HEK293 (cell line): Measurements from ENCODE around the gene PRAC1.

Experiments used
- CTCF ChIA-PET: fragments of 350-600 bp; formaldehyde crosslinking; extraction: SDS; loops from one replicate; lab custom pipeline; 2021; ENCODE audit warnings: antibody characterized with exemption; lab: Yijun Ruan, JAX
- POLR2A ChIA-PET: fragments of 300-600 bp; formaldehyde crosslinking; extraction: SDS; loops from one replicate; lab custom pipeline; 2020; ENCODE audit warnings: antibody characterized with exemption, inconsistent platforms; lab: Yijun Ruan, JAX
- H3K27ac ChIP-seq: fragments of 200-500 bp; sonication (Bioruptor generic); 2 replicates; pipeline ENCODE4 v1.5.1; 2014; ENCODE audit warnings: low read depth, low read length, control low read depth, inconsistent platforms; ENCODE audit errors: extremely low read depth
- H3K36me3 ChIP-seq, 2 experiments: fragments of 200-500 bp in 1 of 2; sonication (Bioruptor generic) in 1 of 2; 1 replicate in 1 of 2; 2 replicates in 1 of 2; pipeline ENCODE4 v1.5.1; 2014 to 2017; ENCODE audit warnings: inconsistent platforms in 2 of 2, low read length in 2 of 2; ENCODE audit not compliant: control insufficient read depth in 2 of 2, insufficient read depth in 1 of 2
- H3K4me1 ChIP-seq: fragments of 200-500 bp; sonication (Bioruptor generic); 2 replicates; pipeline ENCODE4 v1.5.1; 2014; ENCODE audit warnings: mild to moderate bottlenecking, low read length, inconsistent platforms; ENCODE audit not compliant: control insufficient read depth, insufficient read depth
- H3K4me3 ChIP-seq: 2 replicates; pipeline ENCODE4 v1.5.1; 2011; ENCODE audit warnings: low read depth, mild to moderate bottlenecking, control low read depth, low read length, moderate library complexity
- H3K9me3 ChIP-seq: fragments of 200-500 bp; sonication (Bioruptor generic); 2 replicates; pipeline ENCODE4 v1.5.1; 2014; ENCODE audit warnings: low read depth, low read length, inconsistent platforms; ENCODE audit not compliant: control insufficient read depth, insufficient read depth
- ZIC2 ChIP-seq: fragments of 450-650 bp; formaldehyde crosslinking; IDR thresholded peaks from 2 replicates; pipeline ENCODE4 v1.5.1; 2016; ENCODE audit warnings: missing biosample characterization, missing genetic modification characterization
- ZNF112 ChIP-seq: fragments of 450-650 bp; formaldehyde crosslinking; IDR thresholded peaks from 2 replicates; pipeline ENCODE4 v1.5.0; 2017; ENCODE audit warnings: missing biosample characterization, missing genetic modification characterization
- ZNF140 ChIP-seq: fragments of 450-650 bp; formaldehyde crosslinking; IDR thresholded peaks from 2 replicates; pipeline ENCODE4 v1.5.1; 2016; ENCODE audit warnings: missing biosample characterization, missing genetic modification characterization
- ZNF16 ChIP-seq: fragments of 450-650 bp; formaldehyde crosslinking; IDR thresholded peaks from 2 replicates; pipeline ENCODE4 v1.5.1; 2016; ENCODE audit warnings: low read depth, missing biosample characterization, missing genetic modification characterization
- ZNF341 ChIP-seq: fragments of 450-650 bp; formaldehyde crosslinking; IDR thresholded peaks from 2 replicates; pipeline ENCODE4; 2016; ENCODE audit warnings: low read depth, missing biosample characterization, missing genetic modification characterization
- ZNF350 ChIP-seq: fragments of 450-650 bp; formaldehyde crosslinking; IDR thresholded peaks from 2 replicates; pipeline ENCODE4 v1.5.0; 2017; ENCODE audit warnings: missing biosample characterization, mild to moderate bottlenecking, missing genetic modification characterization
- ZNF37A ChIP-seq: fragments of 450-650 bp; IDR thresholded peaks from 2 replicates; pipeline ENCODE4 v1.5.1; 2018; ENCODE audit warnings: missing biosample characterization, missing genetic modification characterization
- ZNF548 ChIP-seq: fragments of 450-650 bp; formaldehyde crosslinking; IDR thresholded peaks from 2 replicates; pipeline ENCODE4 v1.5.1; 2016; ENCODE audit warnings: missing biosample characterization, missing genetic modification characterization
- ZNF558 ChIP-seq: fragments of 450-650 bp; formaldehyde crosslinking; IDR thresholded peaks from 2 replicates; pipeline ENCODE4 v1.5.1; 2016; ENCODE audit warnings: missing biosample characterization, missing genetic modification characterization
- ZNF571 ChIP-seq: fragments of 450-650 bp; formaldehyde crosslinking; IDR thresholded peaks from 2 replicates; pipeline ENCODE4 v1.5.0; 2017; ENCODE audit warnings: missing biosample characterization, missing genetic modification characterization
- ZNF621 ChIP-seq: fragments of 450-650 bp; formaldehyde crosslinking; IDR thresholded peaks from 2 replicates; pipeline ENCODE4 v1.5.1; 2017; ENCODE audit warnings: missing biosample characterization, missing genetic modification characterization
- ZNF837 ChIP-seq: fragments of 450-650 bp; formaldehyde crosslinking; IDR thresholded peaks from 2 replicates; pipeline ENCODE4 v1.5.1; 2016; ENCODE audit warnings: missing biosample characterization, missing genetic modification characterization
- TF ChIP-seq, protein P1 (sequence below): fragments of 450-650 bp; formaldehyde crosslinking; IDR thresholded peaks from 2 replicates; pipeline ENCODE4 v1.5.1; 2016; ENCODE audit warnings: missing biosample characterization, missing genetic modification characterization, low read depth
- TF ChIP-seq, protein P2 (sequence below): fragments of 450-650 bp; formaldehyde crosslinking; IDR thresholded peaks from 2 replicates; pipeline ENCODE4 v1.5.1; 2017; ENCODE audit warnings: missing biosample characterization, missing genetic modification characterization
- TF ChIP-seq, protein P3 (sequence below): fragments of 450-650 bp; formaldehyde crosslinking; IDR thresholded peaks from 2 replicates; pipeline ENCODE4 v1.5.1; 2016; ENCODE audit warnings: missing biosample characterization, missing genetic modification characterization, borderline replicate concordance
- TF ChIP-seq, protein P4 (sequence below): fragments of 450-650 bp; formaldehyde crosslinking; IDR thresholded peaks from 2 replicates; pipeline ENCODE4 v1.5.1; 2017; ENCODE audit warnings: missing biosample characterization, mild to moderate bottlenecking, missing genetic modification characterization, moderate library complexity
- TF ChIP-seq, protein P5 (sequence below): fragments of 450-650 bp; formaldehyde crosslinking; IDR thresholded peaks from 2 replicates; pipeline ENCODE4 v1.5.1; 2016; ENCODE audit warnings: missing biosample characterization, missing genetic modification characterization
- TF ChIP-seq, protein P6 (sequence below): fragments of 450-650 bp; formaldehyde crosslinking; IDR thresholded peaks from 2 replicates; pipeline ENCODE4 v1.5.1; 2016; ENCODE audit warnings: missing biosample characterization, missing genetic modification characterization, low read depth
- TF ChIP-seq, protein P7 (sequence below): fragments of 450-650 bp; formaldehyde crosslinking; IDR thresholded peaks from 2 replicates; pipeline ENCODE4 v1.5.1; 2016; ENCODE audit warnings: missing biosample characterization, missing genetic modification characterization

Gene PRAC1

DNA sequence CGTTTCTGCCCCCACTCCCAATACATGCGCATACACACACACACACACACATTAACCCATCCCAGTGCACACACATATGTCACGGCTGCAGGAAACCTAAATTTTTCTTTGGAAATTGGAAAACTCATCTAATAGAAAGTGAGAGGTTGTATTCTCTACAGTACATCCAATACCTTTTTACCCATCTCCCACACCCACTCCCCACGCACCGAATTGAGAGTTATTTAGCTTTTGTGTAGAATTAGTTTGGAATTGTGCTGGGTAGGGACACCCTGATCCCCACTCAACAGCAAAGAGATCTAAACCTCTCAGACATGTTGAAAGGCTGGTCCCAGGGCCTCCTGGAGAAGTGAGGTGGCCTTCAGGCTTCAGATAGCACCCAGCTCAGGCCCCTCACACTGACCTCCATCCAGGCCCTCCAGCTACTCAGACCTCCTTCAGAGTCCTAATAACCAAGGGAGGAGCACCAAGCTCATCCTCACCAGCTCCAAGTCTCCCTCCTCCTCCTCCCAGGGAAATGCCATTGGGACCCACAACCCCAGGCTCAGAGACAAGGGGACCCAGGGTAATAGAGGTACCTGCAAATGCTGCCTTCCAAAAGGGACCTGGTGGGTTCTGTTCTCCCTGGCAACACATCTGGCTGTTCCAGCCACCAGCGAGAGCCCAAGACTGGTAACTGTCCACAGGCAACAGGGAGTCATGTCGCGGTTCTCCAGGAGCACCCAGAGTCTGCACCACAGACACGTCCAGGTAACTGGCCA is 5.3 kb upstream of the PRAC1 start:
- TF ChIP-seq, protein P1, sequence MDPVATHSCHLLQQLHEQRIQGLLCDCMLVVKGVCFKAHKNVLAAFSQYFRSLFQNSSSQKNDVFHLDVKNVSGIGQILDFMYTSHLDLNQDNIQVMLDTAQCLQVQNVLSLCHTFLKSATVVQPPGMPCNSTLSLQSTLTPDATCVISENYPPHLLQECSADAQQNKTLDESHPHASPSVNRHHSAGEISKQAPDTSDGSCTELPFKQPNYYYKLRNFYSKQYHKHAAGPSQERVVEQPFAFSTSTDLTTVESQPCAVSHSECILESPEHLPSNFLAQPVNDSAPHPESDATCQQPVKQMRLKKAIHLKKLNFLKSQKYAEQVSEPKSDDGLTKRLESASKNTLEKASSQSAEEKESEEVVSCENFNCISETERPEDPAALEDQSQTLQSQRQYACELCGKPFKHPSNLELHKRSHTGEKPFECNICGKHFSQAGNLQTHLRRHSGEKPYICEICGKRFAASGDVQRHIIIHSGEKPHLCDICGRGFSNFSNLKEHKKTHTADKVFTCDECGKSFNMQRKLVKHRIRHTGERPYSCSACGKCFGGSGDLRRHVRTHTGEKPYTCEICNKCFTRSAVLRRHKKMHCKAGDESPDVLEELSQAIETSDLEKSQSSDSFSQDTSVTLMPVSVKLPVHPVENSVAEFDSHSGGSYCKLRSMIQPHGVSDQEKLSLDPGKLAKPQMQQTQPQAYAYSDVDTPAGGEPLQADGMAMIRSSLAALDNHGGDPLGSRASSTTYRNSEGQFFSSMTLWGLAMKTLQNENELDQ (tag by site-specific recombination): no peak
- TF ChIP-seq ZNF837 (no peak), ZNF341 (peak; percentile 66), ZNF558 (tag by site-specific recombination) (no peak)
- TF ChIP-seq, protein P2, sequence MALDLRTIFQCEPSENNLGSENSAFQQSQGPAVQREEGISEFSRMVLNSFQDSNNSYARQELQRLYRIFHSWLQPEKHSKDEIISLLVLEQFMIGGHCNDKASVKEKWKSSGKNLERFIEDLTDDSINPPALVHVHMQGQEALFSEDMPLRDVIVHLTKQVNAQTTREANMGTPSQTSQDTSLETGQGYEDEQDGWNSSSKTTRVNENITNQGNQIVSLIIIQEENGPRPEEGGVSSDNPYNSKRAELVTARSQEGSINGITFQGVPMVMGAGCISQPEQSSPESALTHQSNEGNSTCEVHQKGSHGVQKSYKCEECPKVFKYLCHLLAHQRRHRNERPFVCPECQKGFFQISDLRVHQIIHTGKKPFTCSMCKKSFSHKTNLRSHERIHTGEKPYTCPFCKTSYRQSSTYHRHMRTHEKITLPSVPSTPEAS: peak; percentile 72
- peaks cover 0 to 22% of the 10 kb centered on the region in 2 experiments; a peak in 1 of 3 replicates for H3K36me3 ChIP-seq
- CTCF ChIA-PET: interaction anchor here (0.6 to 14.1 kb wide), 11 partner anchors 10 to 305 kb away, joined by 3 to 246 read pairs (median 4); no protein-coding TSS in a partner anchor
- no peaks in the 10 kb centered on the region for H3K9me3 ChIP-seq
- H3K4me3 ChIP-seq: peak overlapping the region; percentile 72
- peaks cover 7% of the 10 kb centered on the region for H3K4me1 ChIP-seq
- POLR2A ChIA-PET: interaction anchor here (0.8 to 2.0 kb wide), 3 partner anchors 57 to 151 kb away, joined by 4 to 10 read pairs (median 5); no protein-coding TSS in a partner anchor
- H3K27ac ChIP-seq: no peak overlapping the region; the same call in 1 of the 2 replicates

DNA sequence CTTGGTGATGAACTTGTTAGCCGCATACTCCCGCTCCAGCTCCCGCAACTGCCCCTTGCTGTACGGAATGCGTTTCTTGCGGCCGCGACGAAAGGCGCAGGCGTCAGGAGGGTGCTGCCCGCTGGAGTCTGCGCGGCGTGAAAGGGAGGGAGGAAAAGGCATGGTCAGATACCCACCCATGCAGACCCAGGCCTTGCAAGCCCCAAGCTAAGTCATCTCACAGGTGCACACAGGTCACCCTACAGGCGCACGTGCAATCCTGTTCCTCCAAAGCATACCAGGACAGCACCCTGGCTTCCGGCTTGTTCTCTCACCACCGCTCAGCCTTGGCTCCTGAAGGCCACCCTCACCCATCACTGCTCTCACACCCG is 4.6 kb upstream of the PRAC1 start:
- Histone ChIP-seq H3K4me3 (no peak overlapping the region), H3K4me1 (peaks cover 7% of the 10 kb centered on the region), H3K36me3 (peaks cover 0 to 22% of the 10 kb centered on the region in 2 experiments; a peak in 1 of 3 replicates), H3K27ac (no peak overlapping the region), H3K9me3 (no peaks in the 10 kb centered on the region)
- POLR2A ChIA-PET: no interaction called here
- CTCF ChIA-PET: interaction anchor here (0.6 to 14.1 kb wide), 10 partner anchors 11 to 305 kb away, joined by 3 to 246 read pairs (median 10); no protein-coding TSS in a partner anchor
- TF ChIP-seq ZNF16 (no peak), ZNF571 (tag by site-specific recombination) (no peak), ZNF548 (no peak), ZNF140 (tag by site-specific recombination) (no peak), ZIC2 (tag by site-specific recombination) (no peak), ZNF621 (no peak), ZNF112 (tag by site-specific recombination) (no peak), ZNF37A (tag by site-specific recombination) (no peak), ZNF350 (tag by site-specific recombination) (no peak)
- TF ChIP-seq, protein P3, sequence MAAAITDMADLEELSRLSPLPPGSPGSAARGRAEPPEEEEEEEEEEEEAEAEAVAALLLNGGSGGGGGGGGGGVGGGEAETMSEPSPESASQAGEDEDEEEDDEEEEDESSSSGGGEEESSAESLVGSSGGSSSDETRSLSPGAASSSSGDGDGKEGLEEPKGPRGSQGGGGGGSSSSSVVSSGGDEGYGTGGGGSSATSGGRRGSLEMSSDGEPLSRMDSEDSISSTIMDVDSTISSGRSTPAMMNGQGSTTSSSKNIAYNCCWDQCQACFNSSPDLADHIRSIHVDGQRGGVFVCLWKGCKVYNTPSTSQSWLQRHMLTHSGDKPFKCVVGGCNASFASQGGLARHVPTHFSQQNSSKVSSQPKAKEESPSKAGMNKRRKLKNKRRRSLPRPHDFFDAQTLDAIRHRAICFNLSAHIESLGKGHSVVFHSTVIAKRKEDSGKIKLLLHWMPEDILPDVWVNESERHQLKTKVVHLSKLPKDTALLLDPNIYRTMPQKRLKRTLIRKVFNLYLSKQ (tag by site-specific recombination): no peak
- TF ChIP-seq, protein P4, sequence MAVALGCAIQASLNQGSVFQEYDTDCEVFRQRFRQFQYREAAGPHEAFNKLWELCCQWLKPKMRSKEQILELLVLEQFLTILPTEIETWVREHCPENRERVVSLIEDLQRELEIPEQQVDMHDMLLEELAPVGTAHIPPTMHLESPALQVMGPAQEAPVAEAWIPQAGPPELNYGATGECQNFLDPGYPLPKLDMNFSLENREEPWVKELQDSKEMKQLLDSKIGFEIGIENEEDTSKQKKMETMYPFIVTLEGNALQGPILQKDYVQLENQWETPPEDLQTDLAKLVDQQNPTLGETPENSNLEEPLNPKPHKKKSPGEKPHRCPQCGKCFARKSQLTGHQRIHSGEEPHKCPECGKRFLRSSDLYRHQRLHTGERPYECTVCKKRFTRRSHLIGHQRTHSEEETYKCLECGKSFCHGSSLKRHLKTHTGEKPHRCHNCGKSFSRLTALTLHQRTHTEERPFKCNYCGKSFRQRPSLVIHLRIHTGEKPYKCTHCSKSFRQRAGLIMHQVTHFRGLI (tag by site-specific recombination): no peak
- TF ChIP-seq, protein P5, sequence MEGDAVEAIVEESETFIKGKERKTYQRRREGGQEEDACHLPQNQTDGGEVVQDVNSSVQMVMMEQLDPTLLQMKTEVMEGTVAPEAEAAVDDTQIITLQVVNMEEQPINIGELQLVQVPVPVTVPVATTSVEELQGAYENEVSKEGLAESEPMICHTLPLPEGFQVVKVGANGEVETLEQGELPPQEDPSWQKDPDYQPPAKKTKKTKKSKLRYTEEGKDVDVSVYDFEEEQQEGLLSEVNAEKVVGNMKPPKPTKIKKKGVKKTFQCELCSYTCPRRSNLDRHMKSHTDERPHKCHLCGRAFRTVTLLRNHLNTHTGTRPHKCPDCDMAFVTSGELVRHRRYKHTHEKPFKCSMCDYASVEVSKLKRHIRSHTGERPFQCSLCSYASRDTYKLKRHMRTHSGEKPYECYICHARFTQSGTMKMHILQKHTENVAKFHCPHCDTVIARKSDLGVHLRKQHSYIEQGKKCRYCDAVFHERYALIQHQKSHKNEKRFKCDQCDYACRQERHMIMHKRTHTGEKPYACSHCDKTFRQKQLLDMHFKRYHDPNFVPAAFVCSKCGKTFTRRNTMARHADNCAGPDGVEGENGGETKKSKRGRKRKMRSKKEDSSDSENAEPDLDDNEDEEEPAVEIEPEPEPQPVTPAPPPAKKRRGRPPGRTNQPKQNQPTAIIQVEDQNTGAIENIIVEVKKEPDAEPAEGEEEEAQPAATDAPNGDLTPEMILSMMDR (tag by site-specific recombination): no peak
- TF ChIP-seq, protein P6, sequence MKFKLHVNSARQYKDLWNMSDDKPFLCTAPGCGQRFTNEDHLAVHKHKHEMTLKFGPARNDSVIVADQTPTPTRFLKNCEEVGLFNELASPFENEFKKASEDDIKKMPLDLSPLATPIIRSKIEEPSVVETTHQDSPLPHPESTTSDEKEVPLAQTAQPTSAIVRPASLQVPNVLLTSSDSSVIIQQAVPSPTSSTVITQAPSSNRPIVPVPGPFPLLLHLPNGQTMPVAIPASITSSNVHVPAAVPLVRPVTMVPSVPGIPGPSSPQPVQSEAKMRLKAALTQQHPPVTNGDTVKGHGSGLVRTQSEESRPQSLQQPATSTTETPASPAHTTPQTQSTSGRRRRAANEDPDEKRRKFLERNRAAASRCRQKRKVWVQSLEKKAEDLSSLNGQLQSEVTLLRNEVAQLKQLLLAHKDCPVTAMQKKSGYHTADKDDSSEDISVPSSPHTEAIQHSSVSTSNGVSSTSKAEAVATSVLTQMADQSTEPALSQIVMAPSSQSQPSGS (tag by site-specific recombination): no peak
- TF ChIP-seq, protein P7, sequence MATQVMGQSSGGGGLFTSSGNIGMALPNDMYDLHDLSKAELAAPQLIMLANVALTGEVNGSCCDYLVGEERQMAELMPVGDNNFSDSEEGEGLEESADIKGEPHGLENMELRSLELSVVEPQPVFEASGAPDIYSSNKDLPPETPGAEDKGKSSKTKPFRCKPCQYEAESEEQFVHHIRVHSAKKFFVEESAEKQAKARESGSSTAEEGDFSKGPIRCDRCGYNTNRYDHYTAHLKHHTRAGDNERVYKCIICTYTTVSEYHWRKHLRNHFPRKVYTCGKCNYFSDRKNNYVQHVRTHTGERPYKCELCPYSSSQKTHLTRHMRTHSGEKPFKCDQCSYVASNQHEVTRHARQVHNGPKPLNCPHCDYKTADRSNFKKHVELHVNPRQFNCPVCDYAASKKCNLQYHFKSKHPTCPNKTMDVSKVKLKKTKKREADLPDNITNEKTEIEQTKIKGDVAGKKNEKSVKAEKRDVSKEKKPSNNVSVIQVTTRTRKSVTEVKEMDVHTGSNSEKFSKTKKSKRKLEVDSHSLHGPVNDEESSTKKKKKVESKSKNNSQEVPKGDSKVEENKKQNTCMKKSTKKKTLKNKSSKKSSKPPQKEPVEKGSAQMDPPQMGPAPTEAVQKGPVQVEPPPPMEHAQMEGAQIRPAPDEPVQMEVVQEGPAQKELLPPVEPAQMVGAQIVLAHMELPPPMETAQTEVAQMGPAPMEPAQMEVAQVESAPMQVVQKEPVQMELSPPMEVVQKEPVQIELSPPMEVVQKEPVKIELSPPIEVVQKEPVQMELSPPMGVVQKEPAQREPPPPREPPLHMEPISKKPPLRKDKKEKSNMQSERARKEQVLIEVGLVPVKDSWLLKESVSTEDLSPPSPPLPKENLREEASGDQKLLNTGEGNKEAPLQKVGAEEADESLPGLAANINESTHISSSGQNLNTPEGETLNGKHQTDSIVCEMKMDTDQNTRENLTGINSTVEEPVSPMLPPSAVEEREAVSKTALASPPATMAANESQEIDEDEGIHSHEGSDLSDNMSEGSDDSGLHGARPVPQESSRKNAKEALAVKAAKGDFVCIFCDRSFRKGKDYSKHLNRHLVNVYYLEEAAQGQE (tag by site-specific recombination): no peak
